Endothelial cell of umbilical vein (primary cell): ENCODE results near the gene FRYL. TPM values are rescaled to one million over a fixed set of nuclear protein-coding genes. Genes with fewer than 3 reads are reported as not detected.

ENCODE experiments used
- BruUV-seq: library from RNA; stranded (reverse); fragments of 400-500 nt; replicated peaks from 2 replicates; lab custom pipeline; 2021; lab: Mats Ljungman, UMichigan
- CTCF ChIA-PET: fragments of 300-600, 350-600 bp; sonication (Branson Sonifier 250); formaldehyde crosslinking; loops from one replicate; lab custom pipeline; 2021; ENCODE audit warnings: antibody characterized with exemption, inconsistent platforms; lab: Charles Lee
- POLR2A ChIA-PET: fragments of 300-600, 350-600 bp; sonication (Branson Sonifier 250); formaldehyde crosslinking; loops from one replicate; lab custom pipeline; 2021; ENCODE audit warnings: antibody characterized with exemption, inconsistent platforms; lab: Charles Lee
- DNase-seq: peaks from one replicate; pipeline ENCODE4 v3.0.0-alpha.2; 2011; ENCODE audit warnings: low read depth, low spot score
- FAIRE-seq: peaks from 2 replicates; lab custom pipeline; 2011; peaks lifted over from hg19 to GRCh38; lab: Jason Lieb, UNC
- H2AFZ ChIP-seq: 2 replicates; pipeline ENCODE4 v1.6.0; 2012; ENCODE audit warnings: low read depth, low read length, control low read depth, inconsistent platforms
- H3K27ac ChIP-seq: 2 replicates; pipeline ENCODE4 v1.5.1; 2011; ENCODE audit warnings: low read depth, mild to moderate bottlenecking, control low read depth, low read length, moderate library complexity; ENCODE audit not compliant: insufficient read depth
- H3K27me3 ChIP-seq, 2 experiments: 2 replicates each; pipeline versions ENCODE4 v1.6.0 to v1.6.1; 2011; ENCODE audit warnings: low read length in 2 of 2, mixed read lengths in 1 of 2; ENCODE audit not compliant: control insufficient read depth in 2 of 2, insufficient read depth in 2 of 2
- H3K36me3 ChIP-seq, 2 experiments: 2 replicates in 1 of 2; 3 replicates in 1 of 2; pipeline ENCODE4 v1.5.1; 2011; ENCODE audit warnings: low read length in 2 of 2, mild to moderate bottlenecking in 1 of 2, moderate library complexity in 1 of 2; ENCODE audit not compliant: control insufficient read depth in 2 of 2, insufficient read depth in 2 of 2; ENCODE audit errors: extremely low read depth in 1 of 2
- H3K4me1 ChIP-seq: 3 replicates; pipeline ENCODE4 v1.5.1; 2011; ENCODE audit warnings: mild to moderate bottlenecking, low read length; ENCODE audit not compliant: control insufficient read depth, insufficient read depth; ENCODE audit errors: extremely low read depth
- H3K4me2 ChIP-seq: 2 replicates; pipeline ENCODE4 v1.6.1; 2011; ENCODE audit warnings: low read length, control low read depth, mixed read lengths; ENCODE audit not compliant: insufficient read depth
- H3K4me3 ChIP-seq, 3 experiments: fragments of 200-600 bp in 1 of 3; sonication (generic), shearing (Covaris generic) in 1 of 3; replicated peaks in 1 of 3; 2 replicates each; pipeline ENCODE4 v1.5.1; 2011 to 2016; ENCODE audit warnings: control low read depth in 3 of 3, low read length in 3 of 3, mild to moderate bottlenecking in 2 of 3, inconsistent platforms in 1 of 3, low read depth in 1 of 3, moderate library complexity in 1 of 3; ENCODE audit not compliant: insufficient read depth in 1 of 3
- H3K79me2 ChIP-seq: 2 replicates; pipeline ENCODE4 v1.6.0; 2012; ENCODE audit warnings: low read length, inconsistent platforms; ENCODE audit not compliant: control insufficient read depth, insufficient read depth
- H3K9ac ChIP-seq: replicated peaks from 2 replicates; pipeline ENCODE3; 2011; ENCODE audit warnings: low read length, control low read depth; ENCODE audit not compliant: insufficient read depth; ENCODE audit errors: extremely low read depth
- H3K9me1 ChIP-seq: replicated peaks from 3 replicates; pipeline ENCODE4 v1.6.0; 2011; ENCODE audit warnings: mild to moderate bottlenecking, low read length; ENCODE audit not compliant: control insufficient read depth, insufficient read depth; ENCODE audit errors: extremely low read depth
- H3K9me3 ChIP-seq: replicated peaks from 2 replicates; pipeline ENCODE4 v1.5.1; 2012; ENCODE audit warnings: low read length, inconsistent platforms; ENCODE audit not compliant: control insufficient read depth, insufficient read depth
- H4K20me1 ChIP-seq: replicated peaks from 2 replicates; pipeline ENCODE3; 2011; ENCODE audit warnings: mild to moderate bottlenecking, low read length; ENCODE audit not compliant: control insufficient read depth, insufficient read depth; ENCODE audit errors: extremely low read depth
- CTCF ChIP-seq, 2 donors: IDR thresholded peaks; 1 replicate in 1 of 2; 2 replicates in 1 of 2; pipeline ENCODE4 v1.5.1; 2011; ENCODE audit warnings: low read length in 2 of 2, mild to moderate bottlenecking in 2 of 2, moderate library complexity in 2 of 2, control low read depth in 1 of 2, inconsistent platforms in 1 of 2, low read depth in 1 of 2; ENCODE audit not compliant: insufficient read depth in 1 of 2; ENCODE audit errors: extremely low read depth in 1 of 2
- EZH2 ChIP-seq: IDR thresholded peaks from 2 replicates; pipeline ENCODE4 v1.6.1; 2012; ENCODE audit warnings: borderline replicate concordance, low read depth, mild to moderate bottlenecking, moderate library complexity, low read length, inconsistent platforms; ENCODE audit not compliant: severe bottlenecking
- FOS ChIP-seq: IDR thresholded peaks from 2 replicates; pipeline ENCODE4 v1.6.1; 2011; ENCODE audit warnings: mild to moderate bottlenecking, low read length, moderate library complexity, borderline replicate concordance; ENCODE audit not compliant: insufficient read depth
- GATA2 ChIP-seq: IDR thresholded peaks from 2 replicates; pipeline ENCODE4 v1.7.0; 2011; ENCODE audit warnings: low read depth, mild to moderate bottlenecking, moderate library complexity, mixed read lengths, low read length; ENCODE audit not compliant: insufficient read length, insufficient read depth
- JUN ChIP-seq: IDR thresholded peaks from 2 replicates; pipeline ENCODE4 v1.6.1; 2011; ENCODE audit warnings: borderline replicate concordance, low read depth; ENCODE audit not compliant: insufficient read length, insufficient read depth
- MAX ChIP-seq: IDR thresholded peaks from 2 replicates; pipeline ENCODE4 v1.6.1; 2011; ENCODE audit not compliant: insufficient read depth, insufficient read length
- MYC ChIP-seq: IDR thresholded peaks from one replicate; pipeline ENCODE4 v1.6.1; 2011; ENCODE audit warnings: mild to moderate bottlenecking, low read depth, low read length
- POLR2A ChIP-seq: IDR thresholded peaks from 2 replicates; pipeline ENCODE4 v1.6.1; 2012; ENCODE audit warnings: low read depth, mild to moderate bottlenecking, control low read depth, low read length
- POLR2AphosphoS5 ChIP-seq: IDR thresholded peaks from 2 replicates; pipeline ENCODE4 v1.6.1; 2012; ENCODE audit warnings: low read depth, mild to moderate bottlenecking, control low read depth, low read length, moderate library complexity; ENCODE audit not compliant: insufficient read depth
- dilution Hi-C: fragments of 300-500 bp; cut with MboI; formaldehyde crosslinking; loops from one replicate; pipeline ENCODE4 v1.15.0; 2019; ENCODE audit warnings: low sequenced_read_pairs; ENCODE audit not compliant: extremely low pct_ligation_motif_present
- intact Hi-C: fragments of 100-400 bp; cut with micrococcal nuclease; formaldehyde crosslinking; loops from one replicate; pipeline ENCODE4 v1.10.0; 2022
- polyA plus RNA-seq, 4 experiments: library from polyadenylated mRNA; depleted of rRNA in 3 of 4; stranded (reverse) in 3 of 4; unstranded in 1 of 4; fragments of >200 nt; gene quantifications; 2 replicates each; pipeline versions ENCODE4 v1.2.1 to v1.2.3, GENCODE V29; 2011 to 2012; ENCODE audit warnings: missing spikeins in 1 of 4
- total RNA-seq: library from RNA; stranded (reverse); gene quantifications from 2 replicates; pipeline ENCODE4 v1.2.3, GENCODE V29; 2021

The FRYL gene
- total and polyA plus RNA-seq, 2 donors (not counting 3 experiments of a cell fraction or from before 2014, with no cell fraction given), result 17.0 to 84.9 TPM

GRCh38 chr4:48518143-48518542, 261.9 kb downstream of the FRYL start:
- H4K20me1 ChIP-seq, result no peaks in the 10 kb centered on the region
- TF ChIP-seq POLR2A (no peak), CTCF (IDR thresholded peaks at IDR 0.05; ENCODE audit: extremely low read depth in 1 of 2, insufficient read depth in 1 of 2, low read depth in 1 of 2, low read length in 2 of 2) (no peak), GATA2 (no peak), MYC (no peak), POLR2AphosphoS5 (no peak), EZH2 (no peak), FOS (no peak), MAX (no peak), JUN (no peak)
- H3K4me3 ChIP-seq, result no peak overlapping the region
- no peak overlapping the region for H3K27ac ChIP-seq
- intact Hi-C loops, result no loop called here
- no peak overlapping the region for H3K4me2 ChIP-seq
- no peak overlapping the region for H2AFZ ChIP-seq
- no peaks in the 10 kb centered on the region for H3K79me2 ChIP-seq
- no peak overlapping the region for H3K9ac ChIP-seq
- H3K9me3 ChIP-seq, result no peaks in the 10 kb centered on the region
- no peaks in the 10 kb centered on the region for H3K4me1 ChIP-seq
- no TSS peak for BruUV-seq
- ChIA-PET POLR2A (no interaction called here), CTCF (no interaction called here)
- no peak for FAIRE-seq
- DNase-seq, result no peak
- no peaks in the 10 kb centered on the region for H3K27me3 ChIP-seq
- dilution Hi-C loops, result no loop called here
- peaks cover 27 to 38% of the 10 kb centered on the region in 2 experiments for H3K36me3 ChIP-seq
- H3K9me1 ChIP-seq, result no peaks in the 10 kb centered on the region
